Astrocyte of the spinal cord (primary cell): Measurements from ENCODE around the gene DPP6.

Experiments used
- DNase-seq: peaks from one replicate; pipeline ENCODE4 v3.0.0; 2011; ENCODE audit warnings: low read depth, low spot score
- H3K4me3 ChIP-seq: 2 replicates; pipeline ENCODE4 v1.5.1; 2011; ENCODE audit warnings: low read depth, mild to moderate bottlenecking, low read length, moderate library complexity
- in situ Hi-C: cut with HindIII; loops from 2 replicates; pipeline ENCODE4 v1.10.0; 2017; ENCODE audit warnings: low sequenced_read_pairs
- TF ChIP-seq, protein P1 (sequence below): IDR thresholded peaks from 2 replicates; pipeline ENCODE4 v1.5.1; 2012; ENCODE audit warnings: low read depth, mild to moderate bottlenecking, low read length, inconsistent platforms

Gene DPP6

DNA sequence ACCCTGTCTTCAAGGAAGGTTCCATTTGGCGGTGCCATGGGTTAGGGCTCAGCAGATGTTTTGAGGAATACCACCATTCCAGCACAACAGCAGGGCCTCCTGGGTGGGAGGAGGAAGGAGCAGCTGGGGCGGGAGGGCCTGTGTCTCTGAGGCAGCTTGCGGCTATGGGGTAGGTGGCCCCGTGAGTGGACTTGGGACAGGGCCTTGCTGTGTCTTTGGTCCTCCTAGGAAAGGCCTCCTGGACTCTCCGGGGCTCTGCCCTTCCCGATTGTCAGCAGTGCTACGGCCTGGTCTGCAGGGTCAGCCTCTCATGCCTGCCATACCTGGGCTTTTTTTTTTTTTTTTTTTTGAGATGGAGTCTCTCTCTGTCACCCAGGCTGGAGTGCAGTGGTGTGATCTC lies 854.0 kb downstream of the DPP6 start:
- TF ChIP-seq, protein P1, sequence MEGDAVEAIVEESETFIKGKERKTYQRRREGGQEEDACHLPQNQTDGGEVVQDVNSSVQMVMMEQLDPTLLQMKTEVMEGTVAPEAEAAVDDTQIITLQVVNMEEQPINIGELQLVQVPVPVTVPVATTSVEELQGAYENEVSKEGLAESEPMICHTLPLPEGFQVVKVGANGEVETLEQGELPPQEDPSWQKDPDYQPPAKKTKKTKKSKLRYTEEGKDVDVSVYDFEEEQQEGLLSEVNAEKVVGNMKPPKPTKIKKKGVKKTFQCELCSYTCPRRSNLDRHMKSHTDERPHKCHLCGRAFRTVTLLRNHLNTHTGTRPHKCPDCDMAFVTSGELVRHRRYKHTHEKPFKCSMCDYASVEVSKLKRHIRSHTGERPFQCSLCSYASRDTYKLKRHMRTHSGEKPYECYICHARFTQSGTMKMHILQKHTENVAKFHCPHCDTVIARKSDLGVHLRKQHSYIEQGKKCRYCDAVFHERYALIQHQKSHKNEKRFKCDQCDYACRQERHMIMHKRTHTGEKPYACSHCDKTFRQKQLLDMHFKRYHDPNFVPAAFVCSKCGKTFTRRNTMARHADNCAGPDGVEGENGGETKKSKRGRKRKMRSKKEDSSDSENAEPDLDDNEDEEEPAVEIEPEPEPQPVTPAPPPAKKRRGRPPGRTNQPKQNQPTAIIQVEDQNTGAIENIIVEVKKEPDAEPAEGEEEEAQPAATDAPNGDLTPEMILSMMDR, result no peak
- H3K4me3 ChIP-seq, result no peak overlapping the region
- no peak for DNase-seq
- in situ Hi-C loops, result no loop called here

DNA sequence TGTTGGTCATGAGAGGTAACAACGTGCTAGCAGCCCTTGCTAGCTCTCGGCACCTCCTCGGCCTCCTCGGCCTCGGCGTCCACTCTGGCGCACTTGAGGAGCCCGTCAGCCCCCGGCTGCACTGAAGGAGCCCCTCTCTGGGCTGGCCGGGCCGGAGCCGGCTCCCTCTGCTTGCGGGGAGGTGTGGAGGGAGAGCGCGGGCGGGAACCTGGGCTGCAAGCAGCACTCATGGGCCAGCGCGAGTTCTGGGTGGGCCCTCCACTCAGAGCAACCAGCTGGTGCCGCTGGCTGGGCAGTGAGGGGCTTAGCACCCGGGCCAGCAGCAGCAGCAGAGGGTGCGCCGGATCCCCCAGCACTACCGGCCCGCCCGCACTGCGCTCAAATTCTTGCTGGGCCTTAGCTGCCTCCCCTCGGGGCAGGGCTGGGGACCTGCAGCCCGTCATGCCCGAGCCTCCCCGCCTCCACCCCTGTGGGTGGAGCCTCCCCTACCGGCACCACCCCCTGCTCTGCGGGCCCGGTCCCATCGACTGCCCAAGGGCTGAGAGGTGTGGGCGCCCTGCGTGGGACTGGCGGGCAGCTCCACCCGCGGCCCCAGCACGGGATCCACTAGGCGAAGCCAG lies 854.6 kb downstream of the DPP6 start:
- H3K4me3 ChIP-seq, result no peak overlapping the region
- in situ Hi-C loops, result no loop called here
- no peak for DNase-seq
- TF ChIP-seq, protein P1, result no peak

DNA sequence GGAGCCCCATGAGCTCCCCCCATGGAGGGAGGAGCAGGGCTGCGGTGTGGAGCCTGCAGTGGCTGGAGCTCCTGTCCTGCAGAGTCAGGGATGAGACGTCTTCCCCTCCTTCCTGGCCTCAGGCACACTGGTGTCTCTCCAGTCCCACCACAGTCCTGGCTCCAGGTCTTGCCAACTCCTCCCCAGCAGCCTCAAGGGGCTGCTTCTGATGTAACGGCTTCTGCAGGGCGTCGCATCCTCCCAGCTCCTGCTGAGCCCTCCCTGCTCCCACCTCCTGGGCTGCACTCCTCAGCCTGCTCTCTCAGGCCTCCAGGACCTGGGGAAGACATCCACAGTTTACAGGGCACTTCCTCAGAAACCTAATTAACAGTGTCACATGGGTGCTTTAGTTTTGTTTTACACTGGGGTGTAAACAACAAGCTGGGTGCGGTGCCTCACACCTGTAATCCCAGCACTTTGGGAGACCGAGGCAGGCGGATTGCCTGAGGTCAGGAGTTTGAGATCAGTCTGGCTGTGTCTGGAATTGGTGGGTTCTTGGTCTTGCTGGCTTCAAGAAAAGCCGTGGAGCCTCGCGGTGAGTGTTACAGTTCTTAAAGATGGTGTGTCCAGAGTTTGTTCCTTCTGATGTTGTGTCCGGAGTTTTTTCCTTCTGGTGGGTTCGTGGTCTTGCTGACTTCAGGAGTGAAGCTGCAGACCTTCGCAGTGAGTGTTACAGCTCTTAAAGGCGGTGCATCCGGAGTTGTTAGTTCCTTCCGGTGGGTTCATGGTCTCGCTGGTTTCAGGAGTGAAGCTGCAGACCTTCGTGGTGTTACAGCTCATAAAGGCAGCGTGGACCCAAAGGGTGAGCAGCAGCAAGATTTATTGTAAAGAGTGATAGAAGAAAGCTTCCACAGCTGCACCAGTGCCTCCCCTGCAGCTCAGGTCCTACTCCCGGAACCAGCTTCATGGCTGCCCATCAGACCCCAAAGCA lies 855.7 kb downstream of the DPP6 start:
- no peak overlapping the region for H3K4me3 ChIP-seq
- no peak for DNase-seq
- in situ Hi-C loops, result no loop called here
- TF ChIP-seq, protein P1, result no peak

DNA sequence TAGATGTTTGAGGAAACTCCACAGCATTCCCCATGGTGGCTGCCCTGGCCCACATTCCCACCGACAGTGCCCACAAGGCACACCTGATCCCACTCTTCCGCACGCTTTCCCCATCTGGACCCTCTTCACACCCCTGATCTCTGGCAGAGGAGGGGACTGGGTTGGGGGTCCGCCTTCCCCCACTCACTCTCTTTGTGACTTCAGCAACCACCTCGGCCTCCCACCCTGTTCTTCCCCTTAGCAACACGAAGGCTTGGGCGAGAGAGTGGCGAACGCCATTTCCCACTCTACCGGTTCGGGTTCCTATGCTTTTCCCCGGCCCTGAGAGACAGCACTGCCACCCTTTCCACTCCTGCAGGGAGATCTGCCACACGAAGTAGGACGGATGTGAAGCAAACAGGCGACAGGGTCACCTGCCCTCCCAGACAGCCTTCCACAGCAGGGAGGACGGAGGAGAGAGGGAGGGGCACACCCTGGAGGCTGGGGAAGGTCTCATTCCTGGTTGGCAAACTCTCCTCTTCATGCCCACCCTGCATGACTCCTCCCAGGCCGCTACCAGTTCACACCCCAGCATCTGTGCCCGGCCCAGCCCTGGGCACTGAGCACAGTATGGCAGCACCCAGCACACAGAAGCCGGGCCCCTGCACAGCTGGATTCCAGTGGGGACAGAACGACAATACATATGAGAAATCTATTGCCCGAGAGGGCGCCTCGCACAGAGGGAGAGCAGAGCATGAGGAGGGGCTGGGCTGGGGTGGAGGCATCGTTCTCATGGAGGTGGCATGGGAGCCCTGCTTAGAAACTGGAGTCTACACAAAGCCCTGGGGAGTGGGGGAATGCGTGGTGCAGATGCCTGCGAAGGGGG lies 857.3 kb downstream of the DPP6 start:
- in situ Hi-C loops, result no loop called here
- TF ChIP-seq, protein P1, result no peak
- H3K4me3 ChIP-seq, result no peak overlapping the region
- no peak for DNase-seq

GRCh38 chr7:154910125-154910524 lies 857.9 kb downstream of the DPP6 start:
- TF ChIP-seq, protein P1, result no peak
- DNase-seq, result no peak
- H3K4me3 ChIP-seq, result no peak overlapping the region
- in situ Hi-C loops, result no loop called here

DNA sequence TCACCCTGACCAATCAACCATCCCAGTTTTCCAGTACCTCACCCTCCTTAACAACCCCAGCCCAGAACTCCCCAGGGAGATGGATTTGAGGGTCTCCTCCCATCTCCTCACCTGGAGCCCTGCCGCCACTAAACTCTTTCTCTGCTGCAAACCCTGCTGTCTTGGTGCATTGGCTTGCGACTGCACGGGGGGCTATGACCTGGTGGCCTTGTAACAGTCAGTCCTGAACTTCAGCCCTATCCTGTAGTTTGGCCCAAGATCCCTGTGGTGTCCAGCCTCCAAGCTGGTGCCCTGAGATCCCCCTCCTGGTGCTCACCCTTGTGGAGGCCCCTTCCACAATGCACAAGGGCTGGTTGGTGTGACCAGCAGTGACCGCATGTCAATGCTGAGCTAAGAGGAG lies 858.8 kb downstream of the DPP6 start:
- no peak overlapping the region for H3K4me3 ChIP-seq
- no peak for DNase-seq
- in situ Hi-C loops, result no loop called here
- TF ChIP-seq, protein P1, result no peak
